HL-60 (cell line): ENCODE measurements around the gene BMP2K.

Source experiments
- GABPA ChIP-seq: IDR thresholded peaks from 2 replicates; pipeline ENCODE4 v1.6.1; 2012; ENCODE audit warnings: low read depth
- POLR2AphosphoS5 ChIP-seq: IDR thresholded peaks from 2 replicates; pipeline ENCODE4 v1.6.1; 2012; ENCODE audit warnings: low read depth
- TF ChIP-seq, protein P1 (sequence below): IDR thresholded peaks from one replicate; pipeline ENCODE4 v1.5.1; 2011; ENCODE audit warnings: low read length, control low read depth, inconsistent platforms; ENCODE audit not compliant: insufficient read depth
- TF ChIP-seq, protein P2 (sequence below): IDR thresholded peaks from 2 replicates; pipeline ENCODE4 v1.6.1; 2012; ENCODE audit warnings: low read depth; ENCODE audit not compliant: insufficient replicate concordance

DNA sequence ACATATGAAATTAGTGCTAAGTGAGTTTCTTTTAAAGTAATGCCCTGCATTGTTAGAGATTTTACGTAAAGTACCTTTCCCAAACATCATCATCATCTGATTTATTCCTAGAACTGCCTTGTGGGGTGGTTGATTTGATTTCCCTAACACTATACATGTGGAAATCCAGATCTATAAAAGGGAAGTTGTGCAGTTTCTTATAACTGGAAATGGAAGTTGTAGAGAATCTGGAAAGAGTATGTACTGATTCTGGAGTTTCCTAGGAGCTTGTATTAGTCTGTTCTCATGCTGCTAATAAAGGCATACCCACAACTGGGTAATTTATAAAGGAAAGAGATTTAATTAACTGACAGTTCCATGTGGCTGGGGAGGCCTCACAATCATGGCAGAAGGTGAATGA, 47.9 kb downstream of the BMP2K start:
- TF ChIP-seq, protein P1, sequence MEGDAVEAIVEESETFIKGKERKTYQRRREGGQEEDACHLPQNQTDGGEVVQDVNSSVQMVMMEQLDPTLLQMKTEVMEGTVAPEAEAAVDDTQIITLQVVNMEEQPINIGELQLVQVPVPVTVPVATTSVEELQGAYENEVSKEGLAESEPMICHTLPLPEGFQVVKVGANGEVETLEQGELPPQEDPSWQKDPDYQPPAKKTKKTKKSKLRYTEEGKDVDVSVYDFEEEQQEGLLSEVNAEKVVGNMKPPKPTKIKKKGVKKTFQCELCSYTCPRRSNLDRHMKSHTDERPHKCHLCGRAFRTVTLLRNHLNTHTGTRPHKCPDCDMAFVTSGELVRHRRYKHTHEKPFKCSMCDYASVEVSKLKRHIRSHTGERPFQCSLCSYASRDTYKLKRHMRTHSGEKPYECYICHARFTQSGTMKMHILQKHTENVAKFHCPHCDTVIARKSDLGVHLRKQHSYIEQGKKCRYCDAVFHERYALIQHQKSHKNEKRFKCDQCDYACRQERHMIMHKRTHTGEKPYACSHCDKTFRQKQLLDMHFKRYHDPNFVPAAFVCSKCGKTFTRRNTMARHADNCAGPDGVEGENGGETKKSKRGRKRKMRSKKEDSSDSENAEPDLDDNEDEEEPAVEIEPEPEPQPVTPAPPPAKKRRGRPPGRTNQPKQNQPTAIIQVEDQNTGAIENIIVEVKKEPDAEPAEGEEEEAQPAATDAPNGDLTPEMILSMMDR = no peak
- TF ChIP-seq POLR2AphosphoS5 (no peak), GABPA (no peak)
- TF ChIP-seq, protein P2, sequence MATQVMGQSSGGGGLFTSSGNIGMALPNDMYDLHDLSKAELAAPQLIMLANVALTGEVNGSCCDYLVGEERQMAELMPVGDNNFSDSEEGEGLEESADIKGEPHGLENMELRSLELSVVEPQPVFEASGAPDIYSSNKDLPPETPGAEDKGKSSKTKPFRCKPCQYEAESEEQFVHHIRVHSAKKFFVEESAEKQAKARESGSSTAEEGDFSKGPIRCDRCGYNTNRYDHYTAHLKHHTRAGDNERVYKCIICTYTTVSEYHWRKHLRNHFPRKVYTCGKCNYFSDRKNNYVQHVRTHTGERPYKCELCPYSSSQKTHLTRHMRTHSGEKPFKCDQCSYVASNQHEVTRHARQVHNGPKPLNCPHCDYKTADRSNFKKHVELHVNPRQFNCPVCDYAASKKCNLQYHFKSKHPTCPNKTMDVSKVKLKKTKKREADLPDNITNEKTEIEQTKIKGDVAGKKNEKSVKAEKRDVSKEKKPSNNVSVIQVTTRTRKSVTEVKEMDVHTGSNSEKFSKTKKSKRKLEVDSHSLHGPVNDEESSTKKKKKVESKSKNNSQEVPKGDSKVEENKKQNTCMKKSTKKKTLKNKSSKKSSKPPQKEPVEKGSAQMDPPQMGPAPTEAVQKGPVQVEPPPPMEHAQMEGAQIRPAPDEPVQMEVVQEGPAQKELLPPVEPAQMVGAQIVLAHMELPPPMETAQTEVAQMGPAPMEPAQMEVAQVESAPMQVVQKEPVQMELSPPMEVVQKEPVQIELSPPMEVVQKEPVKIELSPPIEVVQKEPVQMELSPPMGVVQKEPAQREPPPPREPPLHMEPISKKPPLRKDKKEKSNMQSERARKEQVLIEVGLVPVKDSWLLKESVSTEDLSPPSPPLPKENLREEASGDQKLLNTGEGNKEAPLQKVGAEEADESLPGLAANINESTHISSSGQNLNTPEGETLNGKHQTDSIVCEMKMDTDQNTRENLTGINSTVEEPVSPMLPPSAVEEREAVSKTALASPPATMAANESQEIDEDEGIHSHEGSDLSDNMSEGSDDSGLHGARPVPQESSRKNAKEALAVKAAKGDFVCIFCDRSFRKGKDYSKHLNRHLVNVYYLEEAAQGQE = no peak
